ENCODE measurements around the gene PAX5. TPM values are rescaled to one million over a fixed set of nuclear protein-coding genes. Genes with fewer than 3 reads are reported as not detected.

The PAX5 gene
- total and polyA plus RNA-seq, 2 experiments from 2014 or later: not detected

GRCh38 chr9:36963346-36963745 is 70.7 kb downstream of the PAX5 start:
- no peaks in the 10 kb centered on the region for H3K79me2 ChIP-seq (ENCODE audit: insufficient read depth)
- no peak overlapping the region for H3K9ac ChIP-seq
- H3K9me3 ChIP-seq (ENCODE audit: low read depth): no peaks in the 10 kb centered on the region
- TF ChIP-seq EZH2 (IDR thresholded peaks at IDR 0.05; ENCODE audit: insufficient read depth, poor library complexity, severe bottlenecking) (no peak), EZH2phosphoT487 (IDR thresholded peaks at IDR 0.05; ENCODE audit: insufficient read depth, low read depth) (no peak)
- H3K27me3 ChIP-seq (replicated peaks; ENCODE audit: insufficient read depth): peaks cover 13% of the 10 kb centered on the region
- no peak overlapping the region for H3K4me3 ChIP-seq
- H4K20me1 ChIP-seq (ENCODE audit: insufficient read depth): no peaks in the 10 kb centered on the region
- in situ Hi-C loops (cut with MboI): no loop called here
- H2AFZ ChIP-seq: no peak overlapping the region
- 53 to 58% methylated on average over 7 of the region's 7 CpGs for WGBS, 2 experiments (ENCODE audit: low coverage in 1 of 2, low lambda C conversion rate in 2 of 2, missing lambda C conversion rate in 2 of 2)
- no peaks in the 10 kb centered on the region for H3K4me1 ChIP-seq (ENCODE audit: insufficient read depth)
- DNase-seq: no peak
- no peaks in the 10 kb centered on the region for H3F3A ChIP-seq (ENCODE audit: insufficient read depth)
- no peak overlapping the region for H3K4me2 ChIP-seq (ENCODE audit: unreplicated experiment)
- H3K9me2 ChIP-seq (ENCODE audit: insufficient read depth): no peaks in the 10 kb centered on the region
- no peak overlapping the region for H3K27ac ChIP-seq
- H3K36me3 ChIP-seq (ENCODE audit: low read depth): no peaks in the 10 kb centered on the region

GRCh38 chr9:36962691-36963090 is 71.4 kb downstream of the PAX5 start:
- H3K36me3 ChIP-seq (ENCODE audit: low read depth): no peaks in the 10 kb centered on the region
- H3K9me2 ChIP-seq (ENCODE audit: insufficient read depth): no peaks in the 10 kb centered on the region
- H3K4me3 ChIP-seq: no peak overlapping the region
- H3K4me1 ChIP-seq (ENCODE audit: insufficient read depth): no peaks in the 10 kb centered on the region
- no peaks in the 10 kb centered on the region for H3F3A ChIP-seq (ENCODE audit: insufficient read depth)
- H3K79me2 ChIP-seq (ENCODE audit: insufficient read depth): no peaks in the 10 kb centered on the region
- no peak overlapping the region for H3K27ac ChIP-seq
- no peaks in the 10 kb centered on the region for H3K9me3 ChIP-seq (ENCODE audit: low read depth)
- H3K9ac ChIP-seq: no peak overlapping the region
- 85 to 88% methylated on average over 11 of the region's 11 CpGs for WGBS, 2 experiments (ENCODE audit: low coverage in 1 of 2, low lambda C conversion rate in 2 of 2, missing lambda C conversion rate in 2 of 2)
- no peak overlapping the region for H3K4me2 ChIP-seq (ENCODE audit: unreplicated experiment)
- in situ Hi-C loops (cut with MboI): no loop called here
- no peak overlapping the region for H2AFZ ChIP-seq
- H3K27me3 ChIP-seq (replicated peaks; ENCODE audit: insufficient read depth): peaks cover 16% of the 10 kb centered on the region
- DNase-seq: no peak
- TF ChIP-seq EZH2 (IDR thresholded peaks at IDR 0.05; ENCODE audit: insufficient read depth, poor library complexity, severe bottlenecking): no peak
- no peaks in the 10 kb centered on the region for H4K20me1 ChIP-seq (ENCODE audit: insufficient read depth)

GRCh38 chr9:36961561-36962325 is 72.3 kb downstream of the PAX5 start:
- Histone ChIP-seq H3K79me2 (ENCODE audit: insufficient read depth) (no peaks in the 10 kb centered on the region), H3K9me3 (ENCODE audit: low read depth) (no peaks in the 10 kb centered on the region), H3K4me3 (0 out of 2 replicates have a peak overlapping the region, but pooled peaks have one; percentile 27), H3K4me2 (ENCODE audit: unreplicated experiment) (peak overlapping the region; percentile 58), H2AFZ (no peak overlapping the region), H3K9me2 (ENCODE audit: insufficient read depth) (no peaks in the 10 kb centered on the region), H3K27ac (no peak overlapping the region), H3K4me1 (ENCODE audit: insufficient read depth) (no peaks in the 10 kb centered on the region), H3K27me3 (replicated peaks; ENCODE audit: insufficient read depth) (peaks cover 23% of the 10 kb centered on the region), H4K20me1 (ENCODE audit: insufficient read depth) (no peaks in the 10 kb centered on the region), H3K36me3 (ENCODE audit: low read depth) (no peaks in the 10 kb centered on the region), H3F3A (ENCODE audit: insufficient read depth) (no peaks in the 10 kb centered on the region), H3K9ac (no peak overlapping the region)
- in situ Hi-C loops (cut with MboI): no loop called here
- DNase-seq: peak; percentile 37
- no peak for TF ChIP-seq EZH2 (IDR thresholded peaks at IDR 0.05; ENCODE audit: insufficient read depth, poor library complexity, severe bottlenecking)
- TF ChIP-seq EZH2phosphoT487 (IDR thresholded peaks at IDR 0.05; ENCODE audit: insufficient read depth, low read depth): no peak
- 3 to 8% methylated on average over 26 of the region's 26 CpGs for WGBS, 2 experiments (ENCODE audit: low coverage in 1 of 2, low lambda C conversion rate in 2 of 2, missing lambda C conversion rate in 2 of 2)

GRCh38 chr9:36961051-36961450 is 73.0 kb downstream of the PAX5 start:
- Histone ChIP-seq H3K27me3 (replicated peaks; ENCODE audit: insufficient read depth) (peaks cover 23% of the 10 kb centered on the region), H3K9me3 (ENCODE audit: low read depth) (no peaks in the 10 kb centered on the region), H3K79me2 (ENCODE audit: insufficient read depth) (no peaks in the 10 kb centered on the region), H3F3A (ENCODE audit: insufficient read depth) (no peaks in the 10 kb centered on the region), H3K9me2 (ENCODE audit: insufficient read depth) (no peaks in the 10 kb centered on the region), H3K36me3 (ENCODE audit: low read depth) (no peaks in the 10 kb centered on the region), H4K20me1 (ENCODE audit: insufficient read depth) (no peaks in the 10 kb centered on the region), H3K4me1 (ENCODE audit: insufficient read depth) (no peaks in the 10 kb centered on the region), H2AFZ (no peak overlapping the region), H3K9ac (no peak overlapping the region), H3K4me2 (ENCODE audit: unreplicated experiment) (no peak overlapping the region), H3K4me3 (no peak overlapping the region), H3K27ac (no peak overlapping the region)
- 29 to 35% methylated on average over 4 of the region's 4 CpGs for WGBS, 2 experiments (ENCODE audit: low coverage in 1 of 2, low lambda C conversion rate in 2 of 2, missing lambda C conversion rate in 2 of 2)
- in situ Hi-C loops (cut with MboI): no loop called here
- no peak for DNase-seq
- no peak for TF ChIP-seq EZH2phosphoT487 (IDR thresholded peaks at IDR 0.05; ENCODE audit: insufficient read depth, low read depth)
